ENCODE measurements around the gene RREB1. TPM values are rescaled to one million over a fixed set of nuclear protein-coding genes. Genes with fewer than 3 reads are reported as not detected.

The RREB1 gene
- total and polyA plus RNA-seq, 2 donors (not counting 3 experiments of a cell fraction or from before 2014, with no cell fraction given), result 3.7 to 33.0 TPM

DNA sequence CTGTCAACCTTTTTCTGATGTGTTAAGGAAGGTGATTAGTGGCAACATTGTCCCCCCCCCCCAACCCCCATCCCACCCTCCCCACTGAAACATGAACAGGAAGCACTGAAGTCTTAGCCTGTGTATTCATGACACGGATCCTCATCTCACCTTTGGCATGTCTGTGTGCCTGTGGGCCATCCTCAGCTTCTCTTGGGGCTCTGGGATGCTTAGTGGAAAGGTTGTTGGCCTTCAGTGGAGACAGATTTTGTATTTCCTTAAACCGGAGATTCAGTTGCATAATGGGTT is 93.6 kb downstream of the RREB1 start:
- no peak overlapping the region for H3K4me2 ChIP-seq (ENCODE audit: insufficient read depth, low read length)
- no peak for FAIRE-seq
- TF ChIP-seq, protein P1, sequence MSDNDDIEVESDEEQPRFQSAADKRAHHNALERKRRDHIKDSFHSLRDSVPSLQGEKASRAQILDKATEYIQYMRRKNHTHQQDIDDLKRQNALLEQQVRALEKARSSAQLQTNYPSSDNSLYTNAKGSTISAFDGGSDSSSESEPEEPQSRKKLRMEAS (IDR thresholded peaks at IDR 0.05; ENCODE audit: insufficient read depth, insufficient read length), result no peak
- no peak for TF ChIP-seq JUN (IDR thresholded peaks at IDR 0.05; ENCODE audit: borderline replicate concordance, insufficient read depth, insufficient read length, low read depth)
- TF ChIP-seq, protein P2, sequence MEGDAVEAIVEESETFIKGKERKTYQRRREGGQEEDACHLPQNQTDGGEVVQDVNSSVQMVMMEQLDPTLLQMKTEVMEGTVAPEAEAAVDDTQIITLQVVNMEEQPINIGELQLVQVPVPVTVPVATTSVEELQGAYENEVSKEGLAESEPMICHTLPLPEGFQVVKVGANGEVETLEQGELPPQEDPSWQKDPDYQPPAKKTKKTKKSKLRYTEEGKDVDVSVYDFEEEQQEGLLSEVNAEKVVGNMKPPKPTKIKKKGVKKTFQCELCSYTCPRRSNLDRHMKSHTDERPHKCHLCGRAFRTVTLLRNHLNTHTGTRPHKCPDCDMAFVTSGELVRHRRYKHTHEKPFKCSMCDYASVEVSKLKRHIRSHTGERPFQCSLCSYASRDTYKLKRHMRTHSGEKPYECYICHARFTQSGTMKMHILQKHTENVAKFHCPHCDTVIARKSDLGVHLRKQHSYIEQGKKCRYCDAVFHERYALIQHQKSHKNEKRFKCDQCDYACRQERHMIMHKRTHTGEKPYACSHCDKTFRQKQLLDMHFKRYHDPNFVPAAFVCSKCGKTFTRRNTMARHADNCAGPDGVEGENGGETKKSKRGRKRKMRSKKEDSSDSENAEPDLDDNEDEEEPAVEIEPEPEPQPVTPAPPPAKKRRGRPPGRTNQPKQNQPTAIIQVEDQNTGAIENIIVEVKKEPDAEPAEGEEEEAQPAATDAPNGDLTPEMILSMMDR (IDR thresholded peaks at IDR 0.05; ENCODE audit: extremely low read depth in 1 of 2, insufficient read depth in 1 of 2, low read depth in 1 of 2, low read length in 2 of 2), result no peak
- no peak for TF ChIP-seq EZH2 (IDR thresholded peaks at IDR 0.05; ENCODE audit: borderline replicate concordance, low read depth, low read length, severe bottlenecking)
- no peak for TF ChIP-seq GATA2 (IDR thresholded peaks at IDR 0.05; ENCODE audit: insufficient read depth, insufficient read length, low read depth, low read length)
- no peak for DNase-seq (ENCODE audit: low read depth, low spot score)
- no peak overlapping the region for H3K9ac ChIP-seq (replicated peaks; ENCODE audit: extremely low read depth, insufficient read depth, low read length)
- H3K9me3 ChIP-seq (replicated peaks; ENCODE audit: control insufficient read depth, insufficient read depth, low read length), result no peaks in the 10 kb centered on the region
- no TSS peak for BruUV-seq (replicated peaks)
- intact Hi-C loops (cut with micrococcal nuclease) (no loop called here), dilution Hi-C loops (cut with MboI; ENCODE audit: extremely low pct_ligation_motif_present, low sequenced_read_pairs) (no loop called here)
- H3K4me1 ChIP-seq (ENCODE audit: control insufficient read depth, extremely low read depth, insufficient read depth, low read length), result no peaks in the 10 kb centered on the region
- H2AFZ ChIP-seq (ENCODE audit: low read depth, low read length), result no peak overlapping the region
- H3K79me2 ChIP-seq (ENCODE audit: control insufficient read depth, insufficient read depth, low read length), result no peaks in the 10 kb centered on the region
- H4K20me1 ChIP-seq (replicated peaks; ENCODE audit: control insufficient read depth, extremely low read depth, insufficient read depth, low read length), result no peaks in the 10 kb centered on the region
- H3K4me3 ChIP-seq (replicated peaks in 1 of 3; ENCODE audit: insufficient read depth in 1 of 3, low read depth in 1 of 3, low read length in 3 of 3), result no peak overlapping the region
- H3K27me3 ChIP-seq (ENCODE audit: control insufficient read depth in 2 of 2, insufficient read depth in 2 of 2, low read length in 2 of 2), result no peaks in the 10 kb centered on the region
- H3K27ac ChIP-seq (ENCODE audit: insufficient read depth, low read depth, low read length), result no peak overlapping the region
- POLR2A ChIA-PET, result no interaction called here
- H3K9me1 ChIP-seq (replicated peaks; ENCODE audit: control insufficient read depth, extremely low read depth, insufficient read depth, low read length), result no peaks in the 10 kb centered on the region
- peaks cover 4 to 18% of the 10 kb centered on the region in 2 experiments for H3K36me3 ChIP-seq (ENCODE audit: control insufficient read depth in 2 of 2, extremely low read depth in 1 of 2, insufficient read depth in 2 of 2, low read length in 2 of 2)
- CTCF ChIA-PET, result interaction anchor here (1.0 kb wide), 1 partner anchor 36 kb away, joined by 4 read pairs; no protein-coding TSS in a partner anchor

Data from endothelial cell of umbilical vein (primary cell).